Head of caudate nucleus (tissue), 42 donors: ENCODE results near the gene ST7.
A peak's percentile ranks its signal among the peaks of the same experiment; 100 is the strongest.

Source experiments
- DNase-seq, 42 donors: peaks; one replicate each; pipeline versions ENCODE4 v3.0.0 to v3.0.0-alpha.2; 2020 to 2021; ENCODE audit warnings: mixed read lengths in 7 of 42
- intact Hi-C: fragments of 100-400 bp; cut with DNase I; formaldehyde crosslinking; loops from one replicate; pipeline ENCODE4 v1.15.0; 2022

Gene ST7

GRCh38 chr7:117153016-117153545 lies 199.8 kb downstream of the ST7 start:
- DNase-seq: no peak
- intact Hi-C loops: no loop called here

DNA sequence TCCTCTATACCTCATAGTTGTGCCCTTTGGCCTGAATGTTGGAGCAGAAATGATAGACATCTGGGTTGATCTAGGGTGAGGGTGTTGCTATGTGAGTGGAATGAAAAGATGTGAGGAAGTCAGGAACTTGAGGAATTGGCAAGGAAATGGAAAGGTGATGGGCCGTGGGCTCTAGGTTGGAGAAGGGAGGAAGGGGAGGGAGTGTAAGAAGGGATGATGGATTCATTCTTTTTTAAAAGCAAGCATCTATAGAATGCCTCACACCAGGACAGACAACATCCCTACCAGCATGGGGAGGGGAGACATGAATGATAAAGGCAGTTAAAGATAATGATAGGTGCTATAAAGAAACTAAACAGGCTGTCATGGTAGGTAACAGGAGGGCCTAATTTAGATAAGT lies 201.4 kb downstream of the ST7 start:
- intact Hi-C loops: no loop called here
- DNase-seq: no peak

DNA sequence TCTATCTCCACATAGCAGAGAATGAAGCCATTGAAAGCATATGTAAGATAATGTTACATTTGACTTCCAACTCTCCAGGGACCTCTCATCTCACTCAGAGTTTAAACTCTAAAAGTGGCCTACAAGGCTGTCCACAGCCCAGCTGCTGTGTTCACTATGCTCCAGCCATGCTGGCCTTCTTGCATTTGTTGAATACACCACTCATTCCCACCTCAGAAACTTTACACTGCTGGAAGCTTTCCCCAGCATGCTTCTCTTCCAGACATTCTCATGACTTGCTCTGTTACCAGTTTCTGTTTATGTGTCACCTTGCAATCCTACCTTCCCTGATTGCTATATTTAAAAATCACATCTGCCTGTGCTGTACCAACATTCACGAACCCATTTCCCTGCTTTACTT lies 202.4 kb downstream of the ST7 start:
- DNase-seq: no peak
- intact Hi-C loops: no loop called here

- intact Hi-C loops: no loop called here
- DNase-seq: peak; percentile 7 to 87 (median 60)
These were observed 204.2 kb downstream of the ST7 start for GRCh38 chr7:117157241-117158209.

DNA sequence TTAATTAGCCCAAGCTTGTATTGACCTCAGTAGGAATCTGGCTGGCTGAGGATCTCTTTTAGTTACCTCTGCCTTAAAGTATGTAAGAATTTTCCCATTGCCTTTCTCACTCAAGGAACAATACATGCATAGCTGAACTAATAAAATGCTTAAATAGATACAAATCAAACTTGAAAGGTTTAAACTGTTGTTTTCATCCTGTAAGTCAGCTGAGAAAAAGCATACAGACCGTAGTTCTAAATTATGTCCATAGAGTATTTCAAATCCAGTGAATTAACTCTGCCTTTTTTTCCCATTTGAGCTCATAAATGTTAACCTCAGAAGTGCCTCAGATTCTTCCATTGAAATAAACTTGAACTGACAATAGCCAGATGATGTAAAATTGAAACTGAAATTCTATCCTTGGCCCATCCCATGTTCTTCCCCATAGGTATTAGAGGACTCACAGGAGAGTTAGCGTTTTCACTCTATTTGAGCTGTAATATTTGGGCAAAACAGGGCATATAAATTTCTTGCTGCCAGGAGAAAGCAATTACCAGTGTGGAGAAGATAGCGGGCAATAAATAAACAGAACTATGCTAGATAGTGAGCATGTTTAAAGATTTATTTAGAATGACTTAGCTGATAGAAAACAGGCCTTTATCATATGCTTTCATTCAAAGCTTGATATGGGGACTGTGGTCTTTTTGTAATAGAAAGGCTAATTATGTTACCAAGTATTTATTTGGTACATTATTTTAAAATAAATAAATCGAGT lies 205.8 kb downstream of the ST7 start:
- DNase-seq: no peak
- intact Hi-C loops: no loop called here

DNA sequence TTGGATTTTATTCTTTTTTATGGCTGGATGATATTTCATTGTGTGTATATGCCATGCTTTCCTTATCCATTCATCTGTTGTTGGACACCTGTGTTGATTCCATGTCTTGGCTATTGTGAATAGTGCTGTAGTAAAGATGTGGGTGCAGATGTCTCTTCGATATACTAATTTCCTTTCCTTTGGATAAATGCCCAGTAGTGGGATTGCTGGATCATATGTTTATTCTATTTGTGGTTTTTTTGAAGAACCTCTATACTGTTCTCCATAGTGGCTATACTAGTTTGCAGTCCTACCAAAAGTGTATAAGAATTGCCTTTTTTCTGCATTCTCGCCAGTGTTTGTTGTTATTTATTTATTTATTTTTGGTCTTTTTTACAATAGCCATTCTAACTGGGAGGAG lies 209.8 kb downstream of the ST7 start:
- DNase-seq: no peak
- intact Hi-C loops: no loop called here

DNA sequence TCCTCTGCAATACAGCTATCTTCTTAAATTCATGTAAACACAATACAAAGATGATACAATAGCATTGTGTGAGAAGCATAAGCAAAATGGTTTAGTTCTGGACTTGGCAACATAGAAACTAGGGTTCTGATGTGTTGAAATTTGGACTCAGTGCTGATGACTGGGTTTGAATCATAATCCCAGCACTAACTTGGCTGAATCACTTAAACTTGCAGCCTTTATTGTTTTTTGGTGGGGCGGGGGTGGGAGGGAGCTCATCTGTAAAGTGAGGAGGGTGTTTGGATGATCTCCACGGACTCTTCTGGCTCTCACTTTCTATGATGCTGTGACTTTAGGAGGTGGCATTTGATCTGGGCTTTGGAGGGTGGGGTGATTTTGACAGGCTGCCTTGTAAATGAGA lies 211.3 kb downstream of the ST7 start:
- intact Hi-C loops: no loop called here
- no peak for DNase-seq

- no peak for DNase-seq
- intact Hi-C loops: no loop called here
These were observed 212.4 kb downstream of the ST7 start for GRCh38 chr7:117165656-117166055.

GRCh38 chr7:117169907-117170306 lies 216.6 kb downstream of the ST7 start:
- DNase-seq: no peak
- intact Hi-C loops: no loop called here

- DNase-seq: no peak
- intact Hi-C loops: no loop called here
These were observed 217.8 kb downstream of the ST7 start for GRCh38 chr7:117171106-117171505.

DNA sequence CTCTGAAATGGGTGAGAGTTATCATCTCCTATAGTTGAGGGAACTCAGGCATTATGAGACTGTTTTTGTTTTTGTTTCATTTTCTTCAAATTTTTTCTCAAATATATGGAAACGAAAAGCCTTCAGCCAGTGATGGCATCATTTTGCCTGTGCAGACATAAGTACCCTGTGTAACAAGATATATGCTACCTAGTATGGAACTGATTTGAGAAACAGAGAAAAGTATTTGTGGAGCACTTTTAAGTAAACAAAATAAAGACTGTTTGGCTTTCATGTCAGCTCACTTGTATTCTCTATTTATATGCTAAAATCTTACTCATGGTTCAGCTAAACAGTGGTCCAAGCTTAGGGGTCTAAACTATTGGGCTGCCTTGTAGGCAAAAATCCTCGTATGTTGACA lies 219.0 kb downstream of the ST7 start:
- intact Hi-C loops: no loop called here
- DNase-seq: no peak

- intact Hi-C loops: no loop called here
- no peak for DNase-seq
These were observed 219.9 kb downstream of the ST7 start for GRCh38 chr7:117173035-117173770.

- intact Hi-C loops: no loop called here
- DNase-seq: no peak
These were observed 222.9 kb downstream of the ST7 start for GRCh38 chr7:117176206-117176605.

DNA sequence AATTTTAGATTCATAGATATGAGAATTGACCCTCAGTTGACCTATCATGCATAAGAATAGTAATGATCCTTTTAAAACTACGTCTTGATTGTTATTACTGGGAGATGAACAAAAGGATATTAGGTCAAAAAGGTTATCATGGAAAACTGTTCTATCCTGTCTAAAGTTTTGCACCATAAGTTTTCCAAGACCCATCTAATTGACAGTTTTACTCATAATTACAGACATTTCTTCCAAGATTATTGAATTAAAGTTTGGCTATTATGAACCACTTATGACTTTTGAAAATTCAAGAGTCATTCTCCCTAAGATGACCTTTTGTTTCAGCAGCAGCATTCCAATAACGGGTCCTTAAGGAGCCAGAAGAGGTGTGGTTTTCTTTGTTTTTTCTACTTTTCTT lies 225.3 kb downstream of the ST7 start:
- DNase-seq: no peak
- intact Hi-C loops: no loop called here

GRCh38 chr7:117179701-117180100 lies 226.4 kb downstream of the ST7 start:
- no peak for DNase-seq
- intact Hi-C loops: no loop called here

- intact Hi-C loops: no loop called here
These were observed 230.4 kb downstream of the ST7 start for GRCh38 chr7:117183729-117184128.

DNA sequence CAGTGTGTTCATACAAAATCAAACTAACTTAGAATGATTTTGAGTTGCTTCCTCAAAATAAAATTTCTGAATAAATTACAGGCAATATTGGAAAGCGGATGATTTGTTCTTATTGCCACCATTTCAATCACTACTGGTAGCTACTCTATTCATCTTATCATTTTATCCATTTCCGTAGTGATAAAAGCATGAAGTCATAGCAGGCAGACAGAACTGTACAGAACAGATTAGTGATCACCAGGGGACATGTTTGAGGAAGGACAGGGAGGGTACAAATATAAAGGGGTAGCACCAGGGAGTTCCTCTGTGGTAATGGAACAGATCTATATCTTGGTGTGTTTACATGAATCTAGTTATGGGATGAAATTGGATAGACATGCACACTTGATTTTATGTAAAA lies 231.1 kb downstream of the ST7 start:
- no peak for DNase-seq
- intact Hi-C loops: no loop called here

More at GRCh38 chr7:117183729-117184128, 230.4 kb downstream of the ST7 start:
- DNase-seq: no peak

DNA sequence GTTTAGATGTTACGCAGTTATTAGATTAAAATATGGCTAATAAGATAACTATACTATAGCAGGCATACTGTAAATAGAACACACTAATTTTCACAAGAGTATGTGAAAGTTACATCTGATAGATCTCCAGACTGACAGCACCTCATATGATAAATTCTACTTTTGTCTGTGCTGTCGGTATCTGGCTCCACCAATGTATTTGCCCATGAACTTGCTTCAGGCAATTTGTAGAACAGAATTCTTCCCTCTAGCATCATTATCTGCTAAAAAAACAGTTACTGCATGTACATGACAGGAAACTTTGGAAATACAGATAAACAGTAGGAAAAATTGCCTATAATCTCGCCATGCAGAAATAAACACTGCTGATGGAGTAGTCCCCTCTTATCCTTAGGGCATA lies 231.8 kb downstream of the ST7 start:
- intact Hi-C loops: no loop called here
- no peak for DNase-seq

DNA sequence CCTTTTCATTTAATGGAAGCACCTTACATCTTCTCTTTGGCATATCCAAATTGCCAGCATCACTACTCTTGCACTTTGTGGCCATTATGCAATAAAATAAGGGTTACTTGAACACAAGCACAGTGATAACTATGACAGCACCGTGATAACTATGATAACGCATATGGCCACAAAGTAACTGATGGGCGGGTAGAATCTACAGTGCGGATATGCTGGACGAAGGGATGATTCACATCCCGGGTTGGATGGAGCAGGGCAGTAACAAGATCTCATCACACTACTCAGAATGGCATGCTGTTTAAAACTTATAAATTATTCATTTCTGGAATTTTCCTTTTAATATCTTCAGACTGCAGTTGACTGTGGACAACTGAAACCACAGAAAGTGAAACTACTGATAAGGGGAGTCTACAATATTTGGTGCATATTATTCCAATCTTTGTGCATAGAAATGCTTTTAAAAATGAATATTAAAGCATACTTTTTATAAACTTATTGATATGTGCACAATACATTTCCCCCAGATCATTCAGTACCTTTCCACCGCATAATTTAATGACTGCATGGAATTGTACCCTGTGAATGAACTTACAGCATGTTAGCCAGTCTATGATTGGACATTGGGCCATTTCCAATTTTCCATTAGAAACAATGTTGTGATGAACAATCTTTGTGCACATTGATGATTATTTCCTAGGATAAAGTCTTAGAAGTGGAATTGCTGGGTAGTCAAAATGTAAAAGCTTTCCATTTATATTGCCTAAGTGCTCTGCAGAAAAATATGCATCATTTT lies 233.1 kb downstream of the ST7 start:
- intact Hi-C loops: no loop called here
- DNase-seq: no peak
